Breast epithelium (tissue), 4 donors: ENCODE measurements around the gene MBD5. TPM values are rescaled to one million over a fixed set of nuclear protein-coding genes. Genes with fewer than 3 reads are reported as not detected.

Source experiments
- DNase-seq, 2 donors: peaks; one replicate each; pipeline ENCODE4 v3.0.0-alpha.2; 2019; ENCODE audit warnings: low spot score in 2 of 2
- H3K27ac ChIP-seq, 2 donors: fragments of 200-600 bp; sonication (generic) in 1 of 2; one replicate each; pipeline ENCODE4 v1.5.1; 2016 to 2019; ENCODE audit warnings: mild to moderate bottlenecking in 1 of 2
- H3K27me3 ChIP-seq, 2 donors: fragments of 200-600 bp; sonication (generic) in 1 of 2; one replicate each; pipeline versions ENCODE4 v1.5.1 to v1.6.0; 2017 to 2019; ENCODE audit warnings: control low read depth in 1 of 2, mild to moderate bottlenecking in 1 of 2
- H3K36me3 ChIP-seq: fragments of 200-600 bp; one replicate; pipeline ENCODE4 v1.5.1; 2019
- H3K4me1 ChIP-seq, 2 donors: fragments of 200-600 bp; sonication (generic); one replicate each; pipeline ENCODE4 v1.5.1; 2016 to 2019; ENCODE audit warnings: control low read depth in 1 of 2
- H3K4me3 ChIP-seq, 3 donors: fragments of 200-600 bp; sonication (generic); 1 replicate in 2 of 3; 2 replicates in 1 of 3; pipeline ENCODE4 v1.5.1; 2016 to 2019; ENCODE audit warnings: mild to moderate bottlenecking in 3 of 3, moderate library complexity in 2 of 3
- H3K9me3 ChIP-seq, 2 donors: fragments of 200-600 bp; sonication (generic) in 1 of 2; one replicate each; pipeline ENCODE4 v1.5.1; 2016 to 2019; ENCODE audit warnings: control low read depth in 1 of 2
- POLR2A ChIP-seq: fragments of 450-650 bp; IDR thresholded peaks from one replicate; pipeline ENCODE4 v1.6.1; 2016; ENCODE audit warnings: antibody characterized with exemption, mild to moderate bottlenecking, moderate library complexity
- POLR2AphosphoS5 ChIP-seq, 3 donors: sonication (generic); formaldehyde crosslinking; IDR thresholded peaks; one replicate each; pipeline ENCODE4 v1.6.1; 2017; ENCODE audit warnings: antibody characterized with exemption in 3 of 3
- intact Hi-C: fragments of 100-400 bp; cut with DNase I; formaldehyde crosslinking; loops from one replicate; pipeline ENCODE4 v1.15.1; 2023; ENCODE audit warnings: low total_unique reads
- total RNA-seq, 3 donors: library from RNA; depleted of rRNA; stranded (reverse); fragments of >200 nt; gene quantifications; one replicate each; pipeline ENCODE4 v1.1.0, GENCODE V29; 2016
- TF ChIP-seq, protein P1 (sequence below), 3 donors: fragments of 450-650 bp; IDR thresholded peaks; one replicate each; pipeline ENCODE4 v1.5.1; 2016 to 2017; ENCODE audit warnings: antibody characterized with exemption in 3 of 3, mild to moderate bottlenecking in 3 of 3, moderate library complexity in 3 of 3

The MBD5 gene
- total RNA-seq, 3 donors from 2014 or later, result 24.0 to 63.8 (median 40.3) TPM

DNA sequence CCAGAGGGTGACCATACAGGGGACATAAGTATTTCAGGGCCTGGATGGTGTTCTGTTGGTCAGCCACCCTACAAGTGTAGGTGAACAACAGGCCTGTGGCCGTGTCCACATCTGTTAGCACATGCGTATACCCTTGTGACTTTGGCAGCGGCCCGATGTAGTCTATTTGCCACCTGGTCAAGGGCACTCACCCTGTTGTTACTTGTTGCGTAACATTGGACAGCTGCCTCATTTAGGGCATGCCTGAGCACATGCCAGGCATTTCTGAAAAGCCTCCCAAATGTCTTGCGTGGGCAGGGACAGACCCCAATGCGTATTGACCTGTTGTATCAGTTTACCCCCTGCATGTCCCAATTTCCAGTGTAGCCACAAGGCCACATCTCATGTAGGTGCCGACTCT lies 235.0 kb downstream of the MBD5 start:
- no peak overlapping the region for H3K4me3 ChIP-seq
- no peak overlapping the region for H3K27ac ChIP-seq
- H3K36me3 ChIP-seq, result no peaks in the 10 kb centered on the region
- H3K27me3 ChIP-seq, result no peaks in the 10 kb centered on the region
- peaks cover 8 to 36% of the 10 kb centered on the region in 2 donors for H3K9me3 ChIP-seq
- TF ChIP-seq POLR2A, result no peak
- no peak for TF ChIP-seq POLR2AphosphoS5 (IDR thresholded peaks at IDR 0.05)
- TF ChIP-seq, protein P1, sequence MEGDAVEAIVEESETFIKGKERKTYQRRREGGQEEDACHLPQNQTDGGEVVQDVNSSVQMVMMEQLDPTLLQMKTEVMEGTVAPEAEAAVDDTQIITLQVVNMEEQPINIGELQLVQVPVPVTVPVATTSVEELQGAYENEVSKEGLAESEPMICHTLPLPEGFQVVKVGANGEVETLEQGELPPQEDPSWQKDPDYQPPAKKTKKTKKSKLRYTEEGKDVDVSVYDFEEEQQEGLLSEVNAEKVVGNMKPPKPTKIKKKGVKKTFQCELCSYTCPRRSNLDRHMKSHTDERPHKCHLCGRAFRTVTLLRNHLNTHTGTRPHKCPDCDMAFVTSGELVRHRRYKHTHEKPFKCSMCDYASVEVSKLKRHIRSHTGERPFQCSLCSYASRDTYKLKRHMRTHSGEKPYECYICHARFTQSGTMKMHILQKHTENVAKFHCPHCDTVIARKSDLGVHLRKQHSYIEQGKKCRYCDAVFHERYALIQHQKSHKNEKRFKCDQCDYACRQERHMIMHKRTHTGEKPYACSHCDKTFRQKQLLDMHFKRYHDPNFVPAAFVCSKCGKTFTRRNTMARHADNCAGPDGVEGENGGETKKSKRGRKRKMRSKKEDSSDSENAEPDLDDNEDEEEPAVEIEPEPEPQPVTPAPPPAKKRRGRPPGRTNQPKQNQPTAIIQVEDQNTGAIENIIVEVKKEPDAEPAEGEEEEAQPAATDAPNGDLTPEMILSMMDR (IDR thresholded peaks at IDR 0.05), result no peak
- intact Hi-C loops, result no loop called here
- no peaks in the 10 kb centered on the region for H3K4me1 ChIP-seq
- DNase-seq, result no peak

DNA sequence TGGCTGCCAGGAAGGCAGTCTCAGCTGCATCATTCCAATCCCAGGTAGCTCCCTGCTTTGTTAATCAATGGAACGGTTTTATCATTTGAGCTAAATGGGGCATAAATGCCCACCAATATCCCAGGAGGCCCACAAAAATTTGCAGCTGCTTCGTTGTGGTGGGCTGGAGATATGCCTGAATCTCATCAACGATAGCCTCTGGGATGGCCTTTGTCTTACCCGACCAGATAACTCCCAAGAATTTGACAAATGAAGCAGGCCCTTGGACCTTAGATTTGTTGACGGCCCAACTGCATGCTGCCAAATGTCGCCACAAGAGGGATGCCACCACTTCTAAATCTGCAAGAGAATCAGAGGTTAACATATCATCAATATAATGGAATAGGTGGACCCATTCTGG lies 236.4 kb downstream of the MBD5 start:
- DNase-seq, result no peak
- Histone ChIP-seq H3K9me3 (peaks cover 8 to 36% of the 10 kb centered on the region in 2 donors), H3K4me3 (no peak overlapping the region), H3K27ac (no peak overlapping the region), H3K4me1 (no peaks in the 10 kb centered on the region), H3K36me3 (no peaks in the 10 kb centered on the region), H3K27me3 (no peaks in the 10 kb centered on the region)
- intact Hi-C loops, result no loop called here
- TF ChIP-seq POLR2A (no peak), POLR2AphosphoS5 (IDR thresholded peaks at IDR 0.05) (no peak)
- TF ChIP-seq, protein P1 (IDR thresholded peaks at IDR 0.05), result no peak

DNA sequence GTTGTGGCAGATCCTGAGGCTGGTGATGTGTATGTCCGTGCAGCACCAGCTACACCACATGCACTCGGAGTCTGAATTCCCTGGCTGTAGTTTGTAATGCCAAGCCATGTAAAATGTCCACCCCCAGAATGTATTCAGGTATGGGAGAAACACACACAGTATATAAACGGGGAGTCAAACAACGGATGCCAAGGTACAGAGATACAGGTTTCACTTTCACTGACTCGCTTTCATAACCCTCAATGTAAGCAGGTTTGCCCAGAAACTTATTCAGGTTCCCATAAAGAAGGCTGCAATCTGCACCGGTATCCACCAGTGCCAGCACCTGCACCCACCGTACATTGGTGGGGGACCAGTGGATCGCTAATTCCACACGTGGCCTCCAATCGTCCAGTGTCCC lies 237.2 kb downstream of the MBD5 start:
- Histone ChIP-seq H3K4me1 (no peaks in the 10 kb centered on the region), H3K27me3 (no peaks in the 10 kb centered on the region), H3K4me3 (no peak overlapping the region), H3K36me3 (no peaks in the 10 kb centered on the region), H3K27ac (no peak overlapping the region), H3K9me3 (peaks cover 8 to 35% of the 10 kb centered on the region in 2 donors)
- intact Hi-C loops, result no loop called here
- TF ChIP-seq POLR2AphosphoS5 (IDR thresholded peaks at IDR 0.05) (no peak), POLR2A (no peak)
- TF ChIP-seq, protein P1 (IDR thresholded peaks at IDR 0.05), result no peak
- no peak for DNase-seq

DNA sequence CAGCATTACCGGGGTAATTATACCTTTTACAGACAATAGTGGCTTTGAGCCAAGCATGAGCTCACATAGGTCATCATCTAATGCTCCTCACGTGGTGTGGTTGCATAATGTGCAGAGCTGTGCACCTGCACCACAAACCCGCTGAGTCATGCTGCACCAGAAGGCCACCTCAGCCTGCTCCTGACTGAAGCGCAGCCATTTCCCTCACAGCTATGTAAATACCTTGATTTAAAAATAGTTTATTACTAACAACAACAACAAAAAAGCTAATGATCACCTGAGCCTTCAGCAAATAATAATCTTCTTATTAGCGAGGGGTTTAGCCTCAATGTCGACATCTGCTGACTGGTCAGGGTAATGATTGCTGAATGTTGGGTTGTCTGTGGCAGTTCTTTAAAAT lies 238.8 kb downstream of the MBD5 start:
- Histone ChIP-seq H3K27me3 (no peaks in the 10 kb centered on the region), H3K4me3 (no peak overlapping the region), H3K36me3 (no peaks in the 10 kb centered on the region), H3K27ac (no peak overlapping the region), H3K4me1 (no peaks in the 10 kb centered on the region), H3K9me3 (peaks cover 0 to 25% of the 10 kb centered on the region in 2 donors)
- TF ChIP-seq, protein P1 (IDR thresholded peaks at IDR 0.05), result no peak
- TF ChIP-seq POLR2A, result no peak
- TF ChIP-seq POLR2AphosphoS5 (IDR thresholded peaks at IDR 0.05), result no peak
- no peak for DNase-seq
- intact Hi-C loops, result no loop called here

DNA sequence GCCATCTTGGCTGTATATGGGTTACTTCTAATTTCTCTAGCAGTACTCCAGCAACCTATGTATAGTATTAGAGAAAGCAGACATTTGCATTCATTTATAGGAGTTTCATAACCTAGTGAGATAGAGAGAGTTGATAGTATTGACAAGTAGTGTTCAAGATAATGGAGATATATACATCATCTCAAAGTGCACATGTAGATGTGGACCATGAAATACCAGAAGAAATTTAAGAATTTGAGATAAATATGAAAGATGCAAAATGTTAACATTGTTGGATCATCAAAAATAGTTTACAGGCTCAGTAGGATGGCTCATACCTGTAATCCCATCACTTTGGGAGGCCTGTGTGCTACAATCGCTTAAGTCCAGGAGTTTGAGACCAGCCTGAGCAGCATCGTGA lies 243.0 kb downstream of the MBD5 start:
- Histone ChIP-seq H3K4me3 (no peak overlapping the region), H3K9me3 (peaks cover 0 to 10% of the 10 kb centered on the region in 2 donors), H3K27me3 (no peaks in the 10 kb centered on the region), H3K36me3 (no peaks in the 10 kb centered on the region), H3K27ac (no peak overlapping the region), H3K4me1 (no peaks in the 10 kb centered on the region)
- no peak for DNase-seq
- TF ChIP-seq, protein P1 (IDR thresholded peaks at IDR 0.05), result no peak
- no peak for TF ChIP-seq POLR2AphosphoS5 (IDR thresholded peaks at IDR 0.05)
- TF ChIP-seq POLR2A, result no peak
- intact Hi-C loops, result no loop called here
